ENCODE results near the gene PHF12.

DNA sequence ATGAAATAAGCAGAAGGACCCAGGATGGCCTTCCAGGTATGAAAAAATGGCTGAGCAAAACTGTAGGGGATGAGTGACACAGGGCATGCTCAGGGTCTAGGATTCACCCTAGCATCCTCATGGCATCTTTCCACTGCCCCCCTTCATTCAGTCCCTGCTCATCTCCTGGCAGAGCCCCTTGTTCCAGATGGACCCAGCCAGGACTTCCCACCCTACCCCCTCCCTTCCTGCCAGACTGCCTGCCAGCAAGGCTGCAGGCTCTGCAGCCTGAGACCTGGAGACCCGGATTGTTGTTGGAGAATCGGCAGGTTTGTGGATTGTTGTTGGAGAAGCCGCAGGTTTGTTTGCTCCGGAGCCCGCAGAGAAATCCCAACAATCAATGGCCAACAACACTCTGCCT lies 47.9 kb upstream of the PHF12 start:
- TF ChIP-seq, protein P1, sequence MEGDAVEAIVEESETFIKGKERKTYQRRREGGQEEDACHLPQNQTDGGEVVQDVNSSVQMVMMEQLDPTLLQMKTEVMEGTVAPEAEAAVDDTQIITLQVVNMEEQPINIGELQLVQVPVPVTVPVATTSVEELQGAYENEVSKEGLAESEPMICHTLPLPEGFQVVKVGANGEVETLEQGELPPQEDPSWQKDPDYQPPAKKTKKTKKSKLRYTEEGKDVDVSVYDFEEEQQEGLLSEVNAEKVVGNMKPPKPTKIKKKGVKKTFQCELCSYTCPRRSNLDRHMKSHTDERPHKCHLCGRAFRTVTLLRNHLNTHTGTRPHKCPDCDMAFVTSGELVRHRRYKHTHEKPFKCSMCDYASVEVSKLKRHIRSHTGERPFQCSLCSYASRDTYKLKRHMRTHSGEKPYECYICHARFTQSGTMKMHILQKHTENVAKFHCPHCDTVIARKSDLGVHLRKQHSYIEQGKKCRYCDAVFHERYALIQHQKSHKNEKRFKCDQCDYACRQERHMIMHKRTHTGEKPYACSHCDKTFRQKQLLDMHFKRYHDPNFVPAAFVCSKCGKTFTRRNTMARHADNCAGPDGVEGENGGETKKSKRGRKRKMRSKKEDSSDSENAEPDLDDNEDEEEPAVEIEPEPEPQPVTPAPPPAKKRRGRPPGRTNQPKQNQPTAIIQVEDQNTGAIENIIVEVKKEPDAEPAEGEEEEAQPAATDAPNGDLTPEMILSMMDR (IDR thresholded peaks at IDR 0.05) = no peak
- no peak for TF ChIP-seq POLR2A (IDR thresholded peaks at IDR 0.05)
